ENCODE data around the gene UPK3BL1.
"Not testable (repeated sequence)": the region's sequence is repeated elsewhere in the genome, so short reads cannot be mapped to it uniquely, and the experiment has no call there.

UPK3BL1 gene

DNA sequence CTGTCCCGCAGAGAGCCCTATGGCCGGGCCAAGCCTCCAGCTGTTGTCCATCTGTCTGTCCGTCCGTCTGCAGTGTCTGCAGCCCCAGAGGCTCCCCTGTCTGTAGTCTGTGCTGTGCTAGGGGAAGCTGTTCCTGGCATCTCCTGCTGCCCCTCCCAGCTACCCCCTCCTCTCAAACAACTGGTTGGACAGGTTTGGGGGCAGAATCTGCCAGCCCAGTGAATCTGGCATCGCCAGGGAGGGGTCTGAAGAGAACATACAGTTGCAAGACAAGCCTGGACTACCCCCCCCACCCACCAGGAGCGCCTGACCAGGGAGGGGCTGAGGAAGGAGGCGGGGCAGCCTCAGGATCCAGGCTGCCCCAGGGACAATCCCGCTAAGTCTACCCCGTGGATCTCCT lies at the start of gene UPK3BL1:
UPK3BL1 (minus strand) TSS at position 101 of the 400 bp plus-strand sequence; CDS start at position 51, 50 bp downstream.
- H3K27ac ChIP-seq; DNase-seq (ENCODE audit: low read depth, low spot score): not testable (repeated sequence)

DNA sequence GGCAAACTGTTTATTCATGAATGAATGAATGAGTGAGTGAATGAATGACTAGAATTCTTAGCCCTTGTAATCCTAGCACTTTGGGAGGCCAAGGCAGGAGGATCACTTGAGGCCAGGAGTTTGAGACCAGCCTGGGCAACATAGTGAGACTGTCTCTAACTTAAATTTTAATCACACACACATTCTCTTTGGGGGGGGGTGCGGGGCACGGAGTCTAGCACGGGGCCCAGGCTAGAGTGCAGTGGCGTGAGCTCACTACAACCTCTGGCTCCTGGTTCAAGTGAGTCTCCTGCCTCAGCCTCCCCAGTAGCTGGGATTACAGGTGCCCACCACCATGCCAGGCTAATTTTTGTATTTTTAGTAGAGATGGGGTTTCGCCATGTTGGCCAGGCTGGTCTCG lies 48.0 kb upstream of the UPK3BL1 start:
- not testable (repeated sequence) for DNase-seq (ENCODE audit: low read depth, low spot score)

DNA sequence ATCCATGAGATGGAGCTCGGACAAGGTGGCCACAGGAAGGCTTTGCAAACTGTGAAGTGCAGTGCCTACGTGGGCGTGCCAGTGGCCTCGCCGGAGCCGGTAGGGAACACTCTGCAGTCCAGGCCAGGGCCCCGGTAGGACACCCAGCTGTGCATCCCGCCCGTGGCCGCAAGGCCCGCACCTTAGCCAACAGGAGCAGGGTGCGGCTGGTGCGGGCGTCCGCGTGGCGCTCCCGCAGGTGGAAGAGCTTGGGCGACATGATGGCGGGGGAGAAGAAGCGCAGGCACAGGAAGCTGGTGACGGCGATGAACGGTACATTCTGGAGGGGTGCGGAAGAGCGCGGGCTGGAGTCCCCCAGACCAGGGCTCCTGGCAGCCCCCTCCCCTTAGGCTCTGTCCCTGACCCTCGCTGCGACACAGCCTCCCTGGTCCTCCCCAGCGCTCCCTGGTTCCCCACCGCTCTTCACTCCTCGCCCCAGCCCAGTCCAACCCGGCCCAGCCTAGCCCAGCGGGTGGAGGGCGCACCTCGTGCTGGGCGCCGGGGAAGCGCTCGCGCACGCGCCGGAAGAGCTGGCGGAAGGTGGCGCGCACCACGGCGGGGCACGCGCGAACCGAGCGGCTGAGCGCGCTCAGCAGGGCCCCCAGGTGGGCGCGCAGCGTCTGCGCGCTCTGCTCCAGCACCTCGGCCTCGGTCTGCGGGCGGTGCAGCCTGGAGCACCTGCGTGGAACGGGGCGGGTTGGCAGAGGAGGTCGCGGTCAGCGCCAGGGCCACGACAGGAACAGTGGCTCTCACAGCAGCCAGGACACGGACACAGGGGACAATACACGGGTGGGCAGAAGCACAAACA lies 47.1 kb upstream of the UPK3BL1 start:
- not testable (repeated sequence) for H3K27ac ChIP-seq; DNase-seq (ENCODE audit: low read depth, low spot score)

More for the DNA sequence above, 48.0 kb upstream of the UPK3BL1 start:
- not testable (repeated sequence) for H3K27ac ChIP-seq

DNA sequence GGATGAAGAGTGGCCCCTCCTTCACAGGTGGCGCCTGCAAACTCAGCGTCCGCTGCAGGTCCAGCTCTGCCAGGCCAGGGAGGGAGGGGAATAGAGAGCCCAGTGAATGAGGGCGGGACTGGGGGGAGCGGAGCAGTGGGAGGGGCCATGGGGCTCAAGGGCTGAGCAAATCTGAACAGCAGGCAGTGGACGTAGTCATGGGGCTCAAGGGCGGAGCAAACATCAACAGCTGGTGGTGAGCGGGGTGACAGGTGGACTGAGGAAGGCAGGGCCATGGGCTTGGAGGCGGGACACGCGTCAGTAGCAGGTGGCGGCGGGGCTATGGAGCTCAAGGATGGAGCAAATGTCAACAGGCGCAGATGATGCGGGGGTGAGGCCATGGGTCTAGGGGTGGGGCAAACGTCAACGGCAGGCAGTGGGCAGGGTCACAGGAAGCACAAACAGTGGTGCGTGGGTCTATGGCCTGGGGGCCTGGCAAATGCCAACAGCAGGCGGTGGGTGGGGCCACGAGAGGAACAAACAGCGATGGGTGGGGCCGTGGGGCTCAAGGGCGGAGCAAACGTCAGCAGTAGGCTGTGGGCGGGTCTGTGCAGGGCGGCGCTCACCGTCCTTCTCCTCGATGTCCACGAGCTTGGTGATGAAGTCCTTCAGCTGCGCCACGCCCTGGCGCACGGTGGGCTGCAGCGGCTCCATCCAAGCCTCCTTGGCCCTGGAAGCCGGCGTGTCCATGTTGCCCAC lies 45.9 kb upstream of the UPK3BL1 start:
- not testable (repeated sequence) for H3K27ac ChIP-seq; DNase-seq (ENCODE audit: low read depth, low spot score)

DNA sequence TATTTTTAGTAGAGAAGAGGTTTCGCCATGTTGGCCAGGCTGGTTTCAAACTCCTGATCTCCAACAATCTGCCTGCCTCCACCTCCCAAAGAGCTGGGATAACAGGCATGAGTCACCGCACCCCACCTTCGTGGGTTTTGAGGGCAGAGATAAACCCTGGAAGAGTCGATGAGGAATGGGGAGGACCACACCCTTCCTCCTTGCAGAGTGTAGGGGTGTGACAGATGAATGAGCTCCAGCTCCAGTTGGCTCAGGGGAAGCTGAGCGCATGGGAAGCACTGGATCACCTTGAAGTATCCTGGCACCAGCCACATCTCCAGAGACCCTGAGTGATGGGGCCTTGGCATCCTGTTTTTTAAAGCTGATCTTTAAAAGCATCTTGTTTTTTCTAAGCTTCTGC lies 40.0 kb upstream of the UPK3BL1 start:
- not testable (repeated sequence) for DNase-seq (ENCODE audit: low read depth, low spot score); H3K27ac ChIP-seq

DNA sequence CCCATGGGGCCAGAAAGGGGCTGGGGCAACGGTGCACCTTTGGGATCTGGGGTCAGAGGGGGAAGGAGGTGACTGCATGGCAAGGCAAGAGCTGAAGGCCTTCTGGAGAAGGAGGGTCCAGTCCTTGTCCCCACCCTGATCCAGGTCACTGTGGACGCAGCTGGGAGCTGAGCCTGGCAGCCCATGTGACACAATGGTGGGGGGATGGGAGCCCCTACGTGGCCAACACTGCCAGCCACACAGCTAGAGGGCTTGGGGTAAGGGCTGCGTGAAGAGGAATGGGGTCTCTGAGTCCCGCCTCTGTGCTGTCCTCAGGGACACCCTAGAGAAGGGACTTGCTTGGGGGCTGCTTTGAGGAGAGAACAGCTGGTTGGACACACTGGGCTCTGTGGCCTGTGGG lies 38.2 kb upstream of the UPK3BL1 start:
- not testable (repeated sequence) for DNase-seq (ENCODE audit: low read depth, low spot score); H3K27ac ChIP-seq

GRCh38 chr7:102675545-102675944 lies 33.0 kb upstream of the UPK3BL1 start:
- H3K27ac ChIP-seq; DNase-seq (ENCODE audit: low read depth, low spot score): not testable (repeated sequence)

GRCh38 chr7:102673447-102674067 lies 31.0 kb upstream of the UPK3BL1 start:
- H3K27ac ChIP-seq; DNase-seq (ENCODE audit: low read depth, low spot score): not testable (repeated sequence)

DNA sequence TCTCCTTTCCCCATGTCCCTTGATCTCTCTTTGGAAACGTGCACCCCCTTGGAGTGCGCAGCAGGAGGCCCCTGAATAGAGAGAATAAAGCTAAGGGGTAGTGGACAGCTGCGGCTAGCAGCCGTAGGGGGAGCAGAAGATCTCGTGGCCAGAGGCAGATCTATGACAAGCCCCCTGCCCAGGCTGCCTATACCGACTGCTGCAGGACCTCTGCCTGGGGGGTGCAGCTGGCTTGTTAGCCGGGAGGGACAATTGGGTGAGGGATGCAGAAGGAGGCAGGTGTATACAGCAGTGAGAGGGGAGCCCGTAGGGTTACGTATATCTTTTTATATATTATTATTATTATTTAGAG lies 29.3 kb upstream of the UPK3BL1 start:
- H3K27ac ChIP-seq; DNase-seq (ENCODE audit: low read depth, low spot score): not testable (repeated sequence)

GRCh38 chr7:102671166-102671955 lies 28.8 kb upstream of the UPK3BL1 start, which contains the start of gene POLR2J2:
Gene POLR2J2, minus strand, starts transcription at chr7:102671663. Its CDS starts 62 bp downstream, at chr7:102671601.
- not testable (repeated sequence) for DNase-seq (ENCODE audit: low read depth, low spot score); H3K27ac ChIP-seq

DNA sequence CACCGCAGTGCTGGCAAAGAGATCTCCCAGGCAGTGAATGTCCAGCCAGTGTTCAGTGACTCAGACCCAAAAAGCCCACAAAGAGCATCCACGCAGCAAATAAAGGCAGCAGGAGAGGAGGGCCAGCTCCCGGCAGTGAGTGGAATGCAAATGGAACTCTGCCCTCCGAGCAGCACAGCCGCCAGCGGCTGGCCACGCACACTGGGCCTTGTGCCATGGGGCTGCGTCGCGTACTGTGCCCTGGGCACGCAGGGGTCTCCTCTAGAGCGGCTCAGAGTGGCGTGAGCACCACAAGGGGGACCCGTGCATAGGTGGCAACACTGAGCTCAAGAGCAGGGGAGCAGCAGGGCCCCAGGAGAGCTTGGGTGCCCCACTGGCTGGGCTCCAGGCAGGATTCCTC lies 24.9 kb upstream of the UPK3BL1 start:
- DNase-seq (ENCODE audit: low read depth, low spot score); H3K27ac ChIP-seq: not testable (repeated sequence)

DNA sequence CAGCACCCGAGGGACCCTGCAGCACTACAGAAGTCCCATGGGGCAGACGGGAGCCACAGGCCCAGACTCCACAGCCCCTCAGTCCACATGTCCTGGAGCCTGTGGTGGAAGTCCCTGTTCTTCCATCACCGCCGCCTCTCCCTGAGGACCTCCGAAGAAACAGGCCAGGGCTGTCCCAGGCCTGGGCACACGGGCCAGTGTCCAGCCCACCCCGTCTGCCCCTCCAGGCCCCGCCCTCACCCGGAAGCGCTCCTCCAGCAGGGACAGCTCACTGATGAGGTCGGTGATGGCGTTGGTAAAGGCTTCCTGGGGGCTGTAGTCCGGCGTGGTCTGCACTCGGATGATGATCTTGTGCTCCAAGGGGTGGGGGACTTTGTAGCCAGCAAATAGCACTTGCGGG lies 24.3 kb upstream of the UPK3BL1 start:
- H3K27ac ChIP-seq; DNase-seq (ENCODE audit: low read depth, low spot score): not testable (repeated sequence)

- H3K27ac ChIP-seq; DNase-seq (ENCODE audit: low read depth, low spot score): not testable (repeated sequence)
These were observed 22.2 kb upstream of the UPK3BL1 start for GRCh38 chr7:102664765-102665164.

DNA sequence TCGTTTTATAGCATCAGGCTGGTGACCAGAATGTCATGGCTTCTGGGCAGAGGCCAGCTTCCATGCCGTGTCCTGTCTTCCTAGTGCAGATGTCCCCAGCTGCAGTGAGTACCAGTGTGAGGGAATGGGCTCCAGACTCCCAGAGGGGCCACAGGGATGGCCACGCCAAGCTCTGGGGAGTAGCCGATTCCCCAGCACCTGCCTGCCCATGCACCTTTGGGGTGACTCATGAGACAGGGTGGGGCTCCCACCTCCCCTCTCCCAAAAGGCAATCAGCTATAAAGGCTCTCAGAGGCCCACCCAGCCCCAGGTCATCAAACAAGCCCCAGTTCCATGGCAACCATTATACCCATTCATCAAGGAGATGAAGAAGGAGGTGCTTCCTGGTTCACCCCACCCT lies 7.3 kb upstream of the UPK3BL1 start, which contains the start of gene SPDYE2B:
SPDYE2B (plus strand) TSS at position 396 of the 400 bp plus-strand sequence. CDS start 2,030 bp downstream, outside the sequence.
- DNase-seq (ENCODE audit: low read depth, low spot score); H3K27ac ChIP-seq: not testable (repeated sequence)

- not testable (repeated sequence) for DNase-seq (ENCODE audit: low read depth, low spot score)
These were observed 5.2 kb upstream of the UPK3BL1 start for GRCh38 chr7:102647813-102648212.

GRCh38 chr7:102643404-102643803 lies 813 bp upstream of the UPK3BL1 start:
- H3K27ac ChIP-seq; DNase-seq (ENCODE audit: low read depth, low spot score): not testable (repeated sequence)

More at GRCh38 chr7:102647813-102648212, 5.2 kb upstream of the UPK3BL1 start:
- not testable (repeated sequence) for H3K27ac ChIP-seq

- not testable (repeated sequence) for H3K27ac ChIP-seq; DNase-seq (ENCODE audit: low read depth, low spot score)
These were observed 3.7 kb downstream of the UPK3BL1 start for GRCh38 chr7:102638848-102639247.

DNA sequence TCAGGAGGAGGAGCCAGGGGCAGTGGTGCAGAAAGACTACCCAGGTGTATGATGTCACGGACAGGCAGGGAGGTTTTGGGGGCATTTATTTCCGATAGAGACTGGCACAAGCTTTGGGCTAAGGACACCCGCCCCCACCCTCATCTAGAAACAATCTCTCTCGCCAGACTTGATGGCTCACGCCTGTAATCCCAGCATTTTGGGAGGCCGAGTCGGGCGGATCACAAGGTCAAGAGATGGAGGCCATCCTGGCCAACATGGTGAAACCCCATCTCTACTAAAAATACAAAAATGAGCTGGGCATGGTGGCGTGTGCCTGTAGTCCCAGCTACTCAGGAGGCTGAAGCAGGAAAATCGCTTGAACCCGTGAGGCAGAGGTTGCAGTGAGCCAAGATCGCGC lies 5.6 kb downstream of the UPK3BL1 start:
- not testable (repeated sequence) for DNase-seq (ENCODE audit: low read depth, low spot score); H3K27ac ChIP-seq

DNA sequence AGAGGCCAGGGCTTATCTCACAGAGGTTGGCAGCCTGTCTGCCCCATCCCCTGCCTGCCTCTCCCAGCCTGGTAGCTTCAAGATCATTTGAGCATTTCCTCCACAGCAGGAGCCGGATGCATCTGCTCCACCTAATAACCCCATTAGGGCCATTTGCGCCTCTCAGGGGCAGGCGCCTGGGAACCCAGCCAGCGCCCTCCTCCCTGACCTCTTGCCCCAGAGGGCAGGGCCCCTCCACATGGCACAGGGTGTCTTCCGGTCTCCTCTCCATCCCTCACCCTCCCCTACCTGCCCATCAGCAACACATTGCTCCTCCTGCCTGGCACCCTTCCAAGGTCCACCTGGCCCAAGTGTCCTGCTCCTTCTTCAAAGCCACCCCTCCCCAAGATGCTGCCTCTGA lies 7.2 kb downstream of the UPK3BL1 start:
- H3K27ac ChIP-seq; DNase-seq (ENCODE audit: low read depth, low spot score): not testable (repeated sequence)

DNA sequence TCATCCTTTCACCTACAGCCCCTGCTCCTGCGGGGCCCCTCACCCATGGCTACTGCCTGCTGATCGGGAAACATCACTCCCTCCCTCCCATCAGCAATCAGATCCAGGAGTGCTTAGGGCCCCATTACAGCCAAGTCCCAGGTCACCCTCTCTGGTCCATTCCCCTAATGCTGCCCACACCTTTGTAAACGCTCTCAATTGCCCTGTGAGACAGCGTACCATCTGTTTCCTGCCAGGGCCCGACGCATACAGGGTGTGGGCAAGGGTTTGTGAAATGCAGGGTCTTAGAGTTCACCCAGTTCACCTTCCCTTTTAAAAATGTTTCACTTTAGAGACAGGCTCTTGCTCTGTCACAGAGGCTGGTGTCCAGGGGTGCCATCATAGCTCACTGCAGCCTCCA lies 8.3 kb downstream of the UPK3BL1 start:
- not testable (repeated sequence) for DNase-seq (ENCODE audit: low read depth, low spot score); H3K27ac ChIP-seq
